Neural progenitor cell (in vitro differentiated cells): ENCODE results near the gene SLC7A1. TPM values are rescaled to one million over a fixed set of nuclear protein-coding genes. Genes with fewer than 3 reads are reported as not detected.

Source experiments
- DNase-seq: peaks from one replicate; pipeline ENCODE4 v3.0.0-alpha.2; 2016; ENCODE audit warnings: low spot score
- H2AFZ ChIP-seq: fragments of 200-600 bp; sonication (generic); replicated peaks from 2 replicates; pipeline ENCODE4 v1.6.1; 2016; ENCODE audit warnings: antibody characterized with exemption
- H3F3A ChIP-seq: fragments of 200-600 bp; sonication (generic); 2 replicates; pipeline ENCODE4 v1.6.1; 2016; ENCODE audit warnings: antibody characterized with exemption, low read depth
- H3K27ac ChIP-seq: fragments of 200-600 bp; sonication (generic); 2 replicates; pipeline ENCODE4 v1.5.1; 2016; ENCODE audit warnings: mild to moderate bottlenecking
- H3K27me3 ChIP-seq: fragments of 200-600 bp; sonication (generic); 2 replicates; pipeline ENCODE4 v1.6.1; 2016; ENCODE audit warnings: mild to moderate bottlenecking, moderate library complexity
- H3K36me3 ChIP-seq: fragments of 200-600 bp; sonication (generic); 2 replicates; pipeline ENCODE4 v1.5.1; 2016
- H3K4me1 ChIP-seq: fragments of 200-600 bp; sonication (generic); 2 replicates; pipeline ENCODE4 v1.6.1; 2016; ENCODE audit warnings: mixed run types
- H3K4me2 ChIP-seq: fragments of 200-600 bp; sonication (generic); 2 replicates; pipeline ENCODE4 v1.6.1; 2016
- H3K4me3 ChIP-seq: fragments of 200-600 bp; sonication (generic); 2 replicates; pipeline ENCODE4 v1.5.1; 2016
- H3K79me2 ChIP-seq: fragments of 200-600 bp; sonication (generic); 2 replicates; pipeline ENCODE4 v1.6.1; 2016; ENCODE audit warnings: low read depth
- H3K9ac ChIP-seq: fragments of 200-600 bp; sonication (generic); 2 replicates; pipeline ENCODE4 v1.6.1; 2016
- H3K9me3 ChIP-seq: fragments of 200-600 bp; sonication (generic); 2 replicates; pipeline ENCODE4 v1.5.1; 2016; ENCODE audit warnings: low read depth
- H4K20me1 ChIP-seq: fragments of 200-600 bp; sonication (generic); 2 replicates; pipeline ENCODE4 v1.6.1; 2016; ENCODE audit warnings: low read depth
- H3K27ac Mint-ChIP-seq: 3 replicates; pipeline ENCODE4 v1.8.0; 2021; ENCODE audit warnings: mixed read lengths
- H3K27me3 Mint-ChIP-seq: 2 replicates; pipeline ENCODE4 v1.8.0; 2022; ENCODE audit warnings: low read depth, mild to moderate bottlenecking, inconsistent platforms, moderate library complexity, mixed read lengths; ENCODE audit not compliant: insufficient read depth
- H3K36me3 Mint-ChIP-seq: 3 replicates; pipeline ENCODE4 v1.8.0; 2021; ENCODE audit warnings: mixed read lengths
- H3K4me1 Mint-ChIP-seq: 3 replicates; pipeline ENCODE4 v1.8.0; 2021; ENCODE audit warnings: mixed read lengths
- H3K4me3 Mint-ChIP-seq: 3 replicates; pipeline ENCODE4 v1.8.0; 2021; ENCODE audit warnings: mild to moderate bottlenecking, moderate library complexity, mixed read lengths
- H3K9me3 Mint-ChIP-seq: 3 replicates; pipeline ENCODE4 v1.8.0; 2020; ENCODE audit warnings: mixed read lengths
- EZH2 ChIP-seq: fragments of 200-600 bp; sonication (generic); IDR thresholded peaks from 2 replicates; pipeline ENCODE4 v1.6.1; 2017; ENCODE audit warnings: antibody characterized with exemption, mild to moderate bottlenecking, moderate library complexity
- EZH2phosphoT487 ChIP-seq: fragments of 200-600 bp; sonication (generic); IDR thresholded peaks from 2 replicates; pipeline ENCODE4 v1.6.1; 2017; ENCODE audit warnings: antibody characterized with exemption
- total RNA-seq: library from RNA; depleted of rRNA; stranded (reverse); fragments of >200 nt; gene quantifications from 2 replicates; pipeline ENCODE4 v1.2.3, GENCODE V29; 2015; ENCODE audit warnings: low replicate concordance
- TF ChIP-seq, protein P1 (sequence below): fragments of 200-600 bp; sonication (generic); IDR thresholded peaks from 2 replicates; pipeline ENCODE4 v1.5.1; 2017; ENCODE audit warnings: antibody characterized with exemption, mild to moderate bottlenecking

SLC7A1 gene
- total RNA-seq, 1 donor from 2014 or later, result 16.2 TPM

DNA sequence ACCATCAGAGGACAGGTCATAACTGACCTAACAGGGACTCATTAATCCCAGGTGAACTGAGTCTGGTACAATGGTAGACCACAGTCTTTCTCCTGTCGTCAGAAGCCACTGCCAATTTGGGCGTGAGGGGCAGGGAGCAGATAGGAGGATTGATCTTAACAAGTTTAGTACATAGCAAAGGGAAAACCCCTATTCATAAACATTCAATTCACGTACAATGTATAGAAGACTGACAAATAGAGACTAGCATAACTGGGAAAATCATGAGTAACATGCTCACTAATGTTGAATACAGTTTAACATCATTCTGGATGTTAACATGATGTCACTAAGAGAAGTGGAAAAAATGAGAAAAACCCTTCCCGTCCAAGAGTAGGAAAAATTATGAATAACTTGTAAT is 54.1 kb downstream of the SLC7A1 start:
- peaks cover 27% of the 10 kb centered on the region for H3K4me1 Mint-ChIP-seq
- Histone ChIP-seq H3K27me3 (no peaks in the 10 kb centered on the region), H3F3A (no peaks in the 10 kb centered on the region), H3K9ac (no peak overlapping the region), H4K20me1 (no peaks in the 10 kb centered on the region), H3K36me3 (no peaks in the 10 kb centered on the region), H3K79me2 (peaks cover 31% of the 10 kb centered on the region), H3K9me3 (no peaks in the 10 kb centered on the region), H3K4me3 (no peak overlapping the region), H2AFZ (no peak overlapping the region), H3K4me1 (peaks cover 8% of the 10 kb centered on the region), H3K27ac (no peak overlapping the region), H3K4me2 (no peak overlapping the region)
- peaks cover 20% of the 10 kb centered on the region for H3K36me3 Mint-ChIP-seq
- TF ChIP-seq, protein P1, sequence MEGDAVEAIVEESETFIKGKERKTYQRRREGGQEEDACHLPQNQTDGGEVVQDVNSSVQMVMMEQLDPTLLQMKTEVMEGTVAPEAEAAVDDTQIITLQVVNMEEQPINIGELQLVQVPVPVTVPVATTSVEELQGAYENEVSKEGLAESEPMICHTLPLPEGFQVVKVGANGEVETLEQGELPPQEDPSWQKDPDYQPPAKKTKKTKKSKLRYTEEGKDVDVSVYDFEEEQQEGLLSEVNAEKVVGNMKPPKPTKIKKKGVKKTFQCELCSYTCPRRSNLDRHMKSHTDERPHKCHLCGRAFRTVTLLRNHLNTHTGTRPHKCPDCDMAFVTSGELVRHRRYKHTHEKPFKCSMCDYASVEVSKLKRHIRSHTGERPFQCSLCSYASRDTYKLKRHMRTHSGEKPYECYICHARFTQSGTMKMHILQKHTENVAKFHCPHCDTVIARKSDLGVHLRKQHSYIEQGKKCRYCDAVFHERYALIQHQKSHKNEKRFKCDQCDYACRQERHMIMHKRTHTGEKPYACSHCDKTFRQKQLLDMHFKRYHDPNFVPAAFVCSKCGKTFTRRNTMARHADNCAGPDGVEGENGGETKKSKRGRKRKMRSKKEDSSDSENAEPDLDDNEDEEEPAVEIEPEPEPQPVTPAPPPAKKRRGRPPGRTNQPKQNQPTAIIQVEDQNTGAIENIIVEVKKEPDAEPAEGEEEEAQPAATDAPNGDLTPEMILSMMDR, result no peak
- TF ChIP-seq EZH2 (no peak), EZH2phosphoT487 (no peak)
- no peak for DNase-seq
- peaks cover 2% of the 10 kb centered on the region for H3K27me3 Mint-ChIP-seq
- no peaks in the 10 kb centered on the region for H3K9me3 Mint-ChIP-seq
- no peak overlapping the region for H3K4me3 Mint-ChIP-seq
- peak overlapping the region; percentile 48 for H3K27ac Mint-ChIP-seq

DNA sequence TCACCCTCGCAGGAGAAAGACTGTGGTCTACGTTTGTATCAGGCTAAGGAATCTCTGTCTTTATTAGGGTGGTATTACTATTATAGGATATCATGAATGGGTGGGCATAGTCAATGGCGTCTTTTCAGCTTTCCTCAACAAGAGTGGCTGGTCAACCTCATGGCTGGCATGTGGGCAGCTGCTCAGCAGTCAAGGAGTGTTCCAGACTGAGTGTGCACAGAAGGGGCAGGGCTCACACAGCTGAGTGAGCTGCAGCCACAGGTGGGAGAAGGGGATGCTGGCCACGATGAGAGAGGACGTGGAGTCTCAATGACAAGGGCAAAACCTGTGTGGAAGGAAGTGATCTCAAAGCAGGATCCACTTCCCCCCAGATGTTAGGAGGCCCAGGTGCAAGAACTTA is 54.7 kb downstream of the SLC7A1 start:
- Histone ChIP-seq H3F3A (no peaks in the 10 kb centered on the region), H3K4me1 (peaks cover 8% of the 10 kb centered on the region), H3K27ac (no peak overlapping the region), H3K9me3 (no peaks in the 10 kb centered on the region), H3K36me3 (no peaks in the 10 kb centered on the region), H2AFZ (no peak overlapping the region), H3K79me2 (peaks cover 27% of the 10 kb centered on the region), H4K20me1 (no peaks in the 10 kb centered on the region), H3K27me3 (no peaks in the 10 kb centered on the region), H3K9ac (no peak overlapping the region), H3K4me3 (no peak overlapping the region), H3K4me2 (no peak overlapping the region)
- H3K4me1 Mint-ChIP-seq, result peaks cover 27% of the 10 kb centered on the region
- no peak overlapping the region for H3K27ac Mint-ChIP-seq
- no peaks in the 10 kb centered on the region for H3K9me3 Mint-ChIP-seq
- no peak overlapping the region for H3K4me3 Mint-ChIP-seq
- H3K27me3 Mint-ChIP-seq, result peaks cover 2% of the 10 kb centered on the region
- DNase-seq, result no peak
- peaks cover 23% of the 10 kb centered on the region for H3K36me3 Mint-ChIP-seq
- TF ChIP-seq, protein P1, result no peak
- TF ChIP-seq EZH2phosphoT487 (no peak), EZH2 (no peak)

DNA sequence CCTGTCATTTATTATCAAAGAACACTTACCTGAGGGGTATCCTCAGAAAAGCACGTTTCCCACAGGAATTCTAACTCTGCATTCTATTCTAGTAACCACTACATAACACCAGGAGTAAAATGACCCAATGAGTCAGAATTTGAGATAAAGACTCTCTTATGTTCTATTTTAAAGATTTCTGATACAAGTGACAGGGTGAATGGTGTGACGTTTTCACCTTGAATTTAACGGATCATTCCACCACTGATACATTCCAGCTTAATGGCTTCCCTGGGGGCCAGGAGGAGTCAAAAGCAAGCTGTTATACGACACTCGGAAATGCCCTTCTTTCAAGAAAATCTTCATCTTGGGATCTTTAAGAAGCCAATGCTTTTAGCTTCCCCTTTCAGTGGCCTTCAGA is 55.2 kb downstream of the SLC7A1 start:
- H3K9ac ChIP-seq, result no peak overlapping the region
- H2AFZ ChIP-seq, result no peak overlapping the region
- TF ChIP-seq EZH2phosphoT487 (no peak), EZH2 (no peak)
- TF ChIP-seq, protein P1, result no peak
- H3K4me3 Mint-ChIP-seq, result no peak overlapping the region
- H3K9me3 ChIP-seq, result no peaks in the 10 kb centered on the region
- H3K27me3 Mint-ChIP-seq, result peaks cover 2% of the 10 kb centered on the region
- no peak overlapping the region for H3K27ac Mint-ChIP-seq
- peaks cover 22% of the 10 kb centered on the region for H3K79me2 ChIP-seq
- no peak overlapping the region for H3K4me3 ChIP-seq
- no peaks in the 10 kb centered on the region for H3F3A ChIP-seq
- H3K36me3 Mint-ChIP-seq, result peaks cover 23% of the 10 kb centered on the region
- H3K4me1 ChIP-seq, result peaks cover 8% of the 10 kb centered on the region
- H3K9me3 Mint-ChIP-seq, result no peaks in the 10 kb centered on the region
- no peak overlapping the region for H3K4me2 ChIP-seq
- no peaks in the 10 kb centered on the region for H3K27me3 ChIP-seq
- H3K27ac ChIP-seq, result no peak overlapping the region
- no peaks in the 10 kb centered on the region for H4K20me1 ChIP-seq
- H3K4me1 Mint-ChIP-seq, result peaks cover 32% of the 10 kb centered on the region
- no peaks in the 10 kb centered on the region for H3K36me3 ChIP-seq
- DNase-seq, result no peak
